HCT116 (cell line): ENCODE measurements around the gene PSKH1. TPM values are rescaled to one million over a fixed set of nuclear protein-coding genes. Genes with fewer than 3 reads are reported as not detected.

Source experiments
- ATAC-seq: fragments of 200-7000 bp; cut with Tn5 transposase; 2 replicates; pipeline ENCODE4 v1.9.1; 2020; ENCODE audit warnings: mild to moderate bottlenecking, moderate library complexity
- BruUV-seq: library from RNA; stranded (reverse); fragments of 400-500 nt; replicated peaks from 2 replicates; lab custom pipeline; 2021; lab: Mats Ljungman, UMichigan
- CTCF ChIA-PET: fragments of 300-600 bp; sonication (Branson Sonifier 250); formaldehyde crosslinking; loops from one replicate; lab custom pipeline; 2021; ENCODE audit warnings: antibody characterized with exemption; lab: Charles Lee
- POLR2A ChIA-PET: fragments of 300-600, 350-600 bp; sonication (Branson Sonifier 250); formaldehyde crosslinking; loops from one replicate; lab custom pipeline; 2021; ENCODE audit warnings: antibody characterized with exemption; lab: Charles Lee
- RAD21 ChIA-PET, 2 experiments: fragments of 300-600 bp; sonication (Branson Sonifier 250); formaldehyde crosslinking; loops; one replicate each; lab custom pipeline; 2023; ENCODE audit warnings: low total read pairs in 2 of 2; ENCODE audit not compliant: uncharacterized antibody in 2 of 2, unreplicated experiment in 2 of 2, low non-redundant PET in 1 of 2; lab: Charles Lee
- DNase-seq: peaks from one replicate; pipeline ENCODE4 v3.0.0-alpha.2; 2010; ENCODE audit warnings: low read depth, low spot score
- H2AFZ ChIP-seq: fragments of 200-600 bp; shearing (Covaris generic), sonication (generic); 2 replicates; pipeline ENCODE4 v1.6.1; 2017; ENCODE audit warnings: low read depth, mixed run types, mixed read lengths, antibody characterized with exemption, low read length; ENCODE audit not compliant: poor library complexity, severe bottlenecking
- H3K27ac ChIP-seq: 2 replicates; pipeline ENCODE4 v1.5.1; 2012; ENCODE audit warnings: low read depth, low read length
- H3K27me3 ChIP-seq: fragments of 200-600 bp; sonication (generic); 2 replicates; pipeline ENCODE4 v1.6.1; 2016; ENCODE audit warnings: mixed run types, low read length, mixed read lengths; ENCODE audit not compliant: insufficient read depth
- H3K36me3 ChIP-seq, 2 experiments: fragments of 200-500 bp in 1 of 2; fragments of 200-600 bp in 1 of 2; sonication (Bioruptor generic) in 1 of 2; sonication (generic) in 1 of 2; 2 replicates each; pipeline versions ENCODE4 v1.5.1 to v1.6.1; 2014 to 2016; ENCODE audit warnings: low read length in 2 of 2, inconsistent platforms in 1 of 2, mixed read lengths in 1 of 2, mixed run types in 1 of 2; ENCODE audit not compliant: insufficient read depth in 2 of 2, control insufficient read depth in 1 of 2
- H3K4me1 ChIP-seq, 2 experiments: fragments of 200-600 bp in 1 of 2; sonication (generic) in 1 of 2; 2 replicates each; pipeline versions ENCODE4 v1.5.1 to v1.6.1; 2012 to 2017; ENCODE audit warnings: low read length in 2 of 2, inconsistent platforms in 1 of 2, mild to moderate bottlenecking in 1 of 2, mixed read lengths in 1 of 2, mixed run types in 1 of 2, moderate library complexity in 1 of 2; ENCODE audit not compliant: insufficient read depth in 2 of 2, control insufficient read depth in 1 of 2
- H3K4me2 ChIP-seq: fragments of 200-600 bp; sonication (generic); 2 replicates; pipeline ENCODE4 v1.6.1; 2017; ENCODE audit warnings: mixed run types, low read length, mixed read lengths
- H3K4me3 ChIP-seq, 2 experiments: fragments of 200-600 bp in 1 of 2; sonication (generic) in 1 of 2; replicated peaks in 1 of 2; 2 replicates each; pipeline ENCODE4 v1.5.1; 2011 to 2016; ENCODE audit warnings: low read length in 2 of 2, control low read depth in 1 of 2, low read depth in 1 of 2, mild to moderate bottlenecking in 1 of 2, mixed read lengths in 1 of 2, mixed run types in 1 of 2
- H3K79me2 ChIP-seq: fragments of 200-600 bp; sonication (generic); 2 replicates; pipeline ENCODE4 v1.6.1; 2017; ENCODE audit warnings: mild to moderate bottlenecking, mixed run types, low read length, moderate library complexity, mixed read lengths; ENCODE audit not compliant: insufficient read depth
- H3K9ac ChIP-seq: fragments of 200-600 bp; sonication (generic); 2 replicates; pipeline ENCODE4 v1.6.1; 2016; ENCODE audit warnings: low read length, mixed read lengths
- H3K9me2 ChIP-seq: fragments of 200-600 bp; sonication (generic), shearing (Covaris generic); 2 replicates; pipeline ENCODE4 v1.6.1; 2017; ENCODE audit warnings: mixed run types, mild to moderate bottlenecking, moderate library complexity; ENCODE audit not compliant: insufficient read depth
- H3K9me3 ChIP-seq, 2 experiments: fragments of 200-500 bp in 1 of 2; fragments of 200-600 bp in 1 of 2; sonication (Bioruptor generic) in 1 of 2; sonication (generic) in 1 of 2; 2 replicates each; pipeline ENCODE4 v1.6.1; 2014 to 2017; ENCODE audit warnings: low read length in 2 of 2, mixed read lengths in 2 of 2, inconsistent platforms in 1 of 2, low read depth in 1 of 2, mild to moderate bottlenecking in 1 of 2, mixed run types in 1 of 2, moderate library complexity in 1 of 2; ENCODE audit not compliant: control insufficient read depth in 1 of 2, insufficient read depth in 1 of 2
- H4K20me1 ChIP-seq: fragments of 200-600 bp; sonication (generic), shearing (Covaris generic); 2 replicates; pipeline ENCODE4 v1.6.1; 2017; ENCODE audit warnings: mixed run types, mild to moderate bottlenecking, moderate library complexity; ENCODE audit not compliant: insufficient read depth
- CTCF ChIP-seq, 3 experiments: fragments of 200-600 bp in 1 of 3; sonication (generic) in 1 of 3; IDR thresholded peaks in 2 of 3; conservative IDR thresholded peaks in 1 of 3; 2 replicates each; pipeline ENCODE4 v1.5.1; 2012 to 2017; ENCODE audit warnings: low read depth in 2 of 3, low read length in 2 of 3, antibody characterized with exemption in 1 of 3, borderline replicate concordance in 1 of 3, control low read depth in 1 of 3, mild to moderate bottlenecking in 1 of 3, mixed read lengths in 1 of 3, mixed run types in 1 of 3, moderate library complexity in 1 of 3; ENCODE audit not compliant: insufficient read depth in 1 of 3
- EZH2 ChIP-seq: fragments of 200-600 bp; sonication (generic); IDR thresholded peaks from 2 replicates; pipeline ENCODE4 v1.6.1; 2017; ENCODE audit warnings: antibody characterized with exemption, mixed run types
- ZBTB33 ChIP-seq: IDR thresholded peaks from 2 replicates; pipeline ENCODE4 v1.6.1; 2011; ENCODE audit warnings: mild to moderate bottlenecking, low read length, moderate library complexity; ENCODE audit not compliant: insufficient replicate concordance; ENCODE audit errors: extremely low read depth
- intact Hi-C: fragments of 100-400 bp; cut with micrococcal nuclease; formaldehyde crosslinking; loops from 2 replicates; pipeline ENCODE4 v1.10.0; 2022
- total RNA-seq: library from RNA; stranded (reverse); gene quantifications from one replicate; pipeline ENCODE4 v1.2.1, GENCODE V29; 2021; ENCODE audit not compliant: unreplicated experiment

The PSKH1 gene
- total RNA-seq, 1 experiment from 2014 or later = 16.2 TPM

GRCh38 chr16:67909056-67909742 lies 16.1 kb downstream of the PSKH1 start:
- Histone ChIP-seq H3K4me3 (no peak overlapping the region), H3K79me2 (no peaks in the 10 kb centered on the region), H3K27me3 (no peaks in the 10 kb centered on the region), H3K27ac (no peak overlapping the region), H3K9ac (no peak overlapping the region), H3K36me3 (no peaks in the 10 kb centered on the region; a peak in 1 of 4 replicates), H4K20me1 (no peaks in the 10 kb centered on the region), H3K9me3 (no peaks in the 10 kb centered on the region), H3K4me2 (no peak overlapping the region), H3K9me2 (no peaks in the 10 kb centered on the region), H3K4me1 (no peaks in the 10 kb centered on the region), H2AFZ (no peak overlapping the region)
- BruUV-seq = TSS peak; percentile 31
- ATAC-seq (peak; percentile 55; the same call in 1 of the 2 replicates), DNase-seq (no peak)
- RAD21 ChIA-PET = no interaction called here
- intact Hi-C loops = no loop called here
- TF ChIP-seq EZH2 (no peak), ZBTB33 (no peak), CTCF (IDR thresholded peaks at IDR 0.05 in 2 of 3, conservative IDR thresholded peaks at IDR 0.05 in 1 of 3; ENCODE audit: borderline replicate concordance in 1 of 3, insufficient read depth in 1 of 3, low read depth in 2 of 3, low read length in 2 of 3) (0 out of 6 replicates have a peak, but pooled peaks of 1 of the 3 experiments have one; percentile 3)
- CTCF ChIA-PET = interaction anchor here (1.0 kb wide), 1 partner anchor 25 kb away, joined by 3 read pairs; no protein-coding TSS in a partner anchor
- POLR2A ChIA-PET = no interaction called here
